Spleen (tissue), 11 donors: ENCODE measurements around the gene VMP1. TPM values are rescaled to one million over a fixed set of nuclear protein-coding genes. Genes with fewer than 3 reads are reported as not detected.

Experiments used
- DNase-seq: peaks from one replicate; pipeline ENCODE4 v3.0.0-alpha.2; 2020
- H3K27ac ChIP-seq, 8 donors: fragments of 200-600 bp; sonication (generic) in 7 of 8; 1 replicate in 4 of 8; 2 replicates in 4 of 8; pipeline versions ENCODE4 v1.5.0 to v1.8.0; 2016 to 2021; ENCODE audit warnings: inconsistent platforms in 4 of 8, mild to moderate bottlenecking in 4 of 8, moderate library complexity in 1 of 8
- H3K27me3 ChIP-seq, 7 donors: fragments of 200-600 bp; sonication (generic) in 6 of 7; replicated peaks in 1 of 7; 1 replicate in 4 of 7; 2 replicates in 3 of 7; pipeline versions ENCODE4 v1.5.0 to v1.8.0; 2016 to 2021; ENCODE audit warnings: inconsistent platforms in 3 of 7, mild to moderate bottlenecking in 1 of 7
- H3K36me3 ChIP-seq, 6 donors: fragments of 200-600 bp; sonication (generic) in 5 of 6; 1 replicate in 4 of 6; 2 replicates in 2 of 6; pipeline versions ENCODE4 v1.5.0 to v1.8.0; 2016 to 2021; ENCODE audit warnings: inconsistent platforms in 2 of 6
- H3K4me1 ChIP-seq, 6 donors: fragments of 200-600 bp; sonication (generic) in 5 of 6; 1 replicate in 3 of 6; 2 replicates in 3 of 6; pipeline versions ENCODE4 v1.5.0 to v1.8.0; 2016 to 2021; ENCODE audit warnings: inconsistent platforms in 3 of 6
- H3K4me3 ChIP-seq, 8 donors: fragments of 200-600 bp; sonication (generic) in 7 of 8; 1 replicate in 4 of 8; 2 replicates in 4 of 8; pipeline versions ENCODE4 v1.5.0 to v1.8.0; 2016 to 2021; ENCODE audit warnings: inconsistent platforms in 4 of 8, mild to moderate bottlenecking in 4 of 8, moderate library complexity in 2 of 8
- H3K9me3 ChIP-seq, 8 donors: fragments of 200-600 bp; sonication (generic) in 7 of 8; 1 replicate in 4 of 8; 2 replicates in 4 of 8; pipeline versions ENCODE4 v1.5.0 to v1.8.0; 2016 to 2021; ENCODE audit warnings: inconsistent platforms in 4 of 8
- POLR2A ChIP-seq, 3 donors: fragments of 450-650 bp; IDR thresholded peaks; one replicate each; pipeline ENCODE4 v1.5.1; 2017; ENCODE audit warnings: antibody characterized with exemption in 3 of 3, mild to moderate bottlenecking in 1 of 3
- POLR2AphosphoS5 ChIP-seq, 3 donors: sonication (generic); formaldehyde crosslinking; IDR thresholded peaks; one replicate each; pipeline ENCODE4 v1.5.1; 2017; ENCODE audit warnings: antibody characterized with exemption in 3 of 3
- WGBS, 5 donors: extraction: QIAGEN DNeasy Blood & Tissue Kit in 3 of 5; methylation state at CpG; one replicate each; pipeline versions ENCODE4 v1.1.5 to v1.1.7; 2013 to 2018; 5-methylcytosine and 5-hydroxymethylcytosine counted together
- intact Hi-C: fragments of 100-400 bp; cut with DNase I; formaldehyde crosslinking; loops from one replicate; pipeline ENCODE4 v1.15.0; 2023; ENCODE audit warnings: low total_unique reads
- polyA plus RNA-seq, 3 donors: library from polyadenylated mRNA; stranded (reverse); fragments of 200-250 nt; gene quantifications; one replicate each; pipeline ENCODE4 v1.2.1, GENCODE V29; 2013
- total RNA-seq, 7 donors: library from RNA; depleted of rRNA in 3 of 7; stranded (reverse); fragments of >200 nt in 3 of 7; fragmentation: NEBNext Ultra II Directional in 4 of 7; extraction: Animal tissue kit (Norgen Biotek cat#: 25700) in 4 of 7; gene quantifications; one replicate each; pipeline versions ENCODE4 v1.1.0 to v1.2.1, GENCODE V29; 2016 to 2021
- TF ChIP-seq, protein P1 (sequence below), 11 experiments: fragments of 200-600 bp in 7 of 11; fragments of 450-650 bp in 4 of 11; sonication (generic) in 4 of 11; IDR thresholded peaks in 8 of 11; conservative IDR thresholded peaks in 3 of 11; 1 replicate in 7 of 11; 2 replicates in 4 of 11; pipeline versions ENCODE4 v1.4.0 to v1.8.0; 2016 to 2021; ENCODE audit warnings: antibody characterized with exemption in 11 of 11, inconsistent platforms in 4 of 11, mild to moderate bottlenecking in 1 of 11
- donor health status: healthy with polysubstance abuse.
- donor health status: DM: no; HTN: no; CAD: no; lungs with moderate emphysema.
- donor health status: DM: no; HTN: no; CAD: no.
- donor health status: Bipolar disorder and iron deficiency.
- donor health status: healthy.
- donor health status: DM: no; HTN: no; CAD: no.
- donor health status: DM: yes; HTN: yes; CAD: no.

The VMP1 gene
- total and polyA plus RNA-seq, 10 donors: 53.2 to 649 (median 304) TPM

DNA sequence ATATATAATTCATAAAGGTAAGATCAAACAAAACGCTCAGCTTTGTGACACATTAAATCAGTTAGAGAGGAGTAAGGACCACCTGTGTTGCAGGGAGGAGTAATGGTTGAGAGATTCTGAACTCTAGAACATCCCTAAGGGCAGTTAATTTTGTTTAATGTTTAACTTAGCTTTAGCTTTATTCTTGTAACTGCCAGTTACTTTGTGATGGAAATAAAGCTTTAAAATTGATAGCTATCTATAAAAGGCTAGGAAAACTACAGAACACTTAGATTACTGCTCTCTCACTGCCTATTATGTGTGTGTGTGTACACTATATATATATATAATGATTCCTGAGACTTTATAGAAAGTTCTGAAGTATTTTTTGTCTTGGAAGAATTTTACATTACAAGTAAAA is 38.0 kb upstream of the VMP1 start:
- Histone ChIP-seq H3K27me3 (no peaks in the 10 kb centered on the region), H3K27ac (peak overlapping the region in 7 of 8 donors; percentile 23 to 68 (median 58)), H3K36me3 (peaks cover 3 to 99% (median 70%) of the 10 kb centered on the region in 6 donors), H3K4me3 (no peak overlapping the region), H3K4me1 (peaks cover 6 to 64% (median 30%) of the 10 kb centered on the region in 6 donors), H3K9me3 (no peaks in the 10 kb centered on the region)
- intact Hi-C loops: no loop called here
- WGBS, 5 donors: 46 to 54% (median 51%) methylated on average over 1 of the region's 1 CpG
- TF ChIP-seq, protein P1, sequence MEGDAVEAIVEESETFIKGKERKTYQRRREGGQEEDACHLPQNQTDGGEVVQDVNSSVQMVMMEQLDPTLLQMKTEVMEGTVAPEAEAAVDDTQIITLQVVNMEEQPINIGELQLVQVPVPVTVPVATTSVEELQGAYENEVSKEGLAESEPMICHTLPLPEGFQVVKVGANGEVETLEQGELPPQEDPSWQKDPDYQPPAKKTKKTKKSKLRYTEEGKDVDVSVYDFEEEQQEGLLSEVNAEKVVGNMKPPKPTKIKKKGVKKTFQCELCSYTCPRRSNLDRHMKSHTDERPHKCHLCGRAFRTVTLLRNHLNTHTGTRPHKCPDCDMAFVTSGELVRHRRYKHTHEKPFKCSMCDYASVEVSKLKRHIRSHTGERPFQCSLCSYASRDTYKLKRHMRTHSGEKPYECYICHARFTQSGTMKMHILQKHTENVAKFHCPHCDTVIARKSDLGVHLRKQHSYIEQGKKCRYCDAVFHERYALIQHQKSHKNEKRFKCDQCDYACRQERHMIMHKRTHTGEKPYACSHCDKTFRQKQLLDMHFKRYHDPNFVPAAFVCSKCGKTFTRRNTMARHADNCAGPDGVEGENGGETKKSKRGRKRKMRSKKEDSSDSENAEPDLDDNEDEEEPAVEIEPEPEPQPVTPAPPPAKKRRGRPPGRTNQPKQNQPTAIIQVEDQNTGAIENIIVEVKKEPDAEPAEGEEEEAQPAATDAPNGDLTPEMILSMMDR (IDR thresholded peaks at IDR 0.05 in 8 of 11, conservative IDR thresholded peaks at IDR 0.05 in 3 of 11): no peak
- TF ChIP-seq POLR2A (IDR thresholded peaks at IDR 0.05) (no peak), POLR2AphosphoS5 (IDR thresholded peaks at IDR 0.05) (no peak)
- no peak for DNase-seq

DNA sequence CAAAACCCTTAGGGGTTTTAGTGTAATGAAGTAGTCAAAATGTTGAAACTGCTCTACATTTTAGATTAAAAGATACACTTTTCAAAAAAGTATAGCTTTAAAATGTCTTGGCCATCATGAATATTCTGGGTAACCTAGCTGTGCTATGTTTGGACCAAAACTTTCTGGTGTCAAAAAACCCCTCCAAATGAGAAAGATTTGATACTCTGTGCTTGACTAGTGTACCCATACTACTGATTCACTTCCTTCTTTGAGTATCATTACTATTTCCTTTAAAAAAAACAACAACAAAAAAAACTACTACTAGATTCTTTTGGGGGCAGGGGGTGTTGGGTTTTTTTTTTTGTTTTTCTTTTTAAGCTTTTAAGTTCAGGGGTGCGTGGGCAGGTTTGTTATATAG is 37.5 kb upstream of the VMP1 start:
- H3K4me1 ChIP-seq: peaks cover 6 to 70% (median 35%) of the 10 kb centered on the region in 6 donors
- WGBS, 5 donors: 85 to 100% (median 97%) methylated on average over 1 of the region's 1 CpG
- intact Hi-C loops: no loop called here
- TF ChIP-seq, protein P1 (IDR thresholded peaks at IDR 0.05 in 8 of 11, conservative IDR thresholded peaks at IDR 0.05 in 3 of 11): no peak
- TF ChIP-seq POLR2A (IDR thresholded peaks at IDR 0.05) (no peak), POLR2AphosphoS5 (IDR thresholded peaks at IDR 0.05) (no peak)
- peaks cover 3 to 99% (median 69%) of the 10 kb centered on the region in 6 donors for H3K36me3 ChIP-seq
- H3K9me3 ChIP-seq: no peaks in the 10 kb centered on the region
- no peaks in the 10 kb centered on the region for H3K27me3 ChIP-seq
- H3K4me3 ChIP-seq: no peak overlapping the region
- DNase-seq: no peak
- H3K27ac ChIP-seq: peak overlapping the region in 5 of 8 donors; percentile 23 to 68 (median 44)

DNA sequence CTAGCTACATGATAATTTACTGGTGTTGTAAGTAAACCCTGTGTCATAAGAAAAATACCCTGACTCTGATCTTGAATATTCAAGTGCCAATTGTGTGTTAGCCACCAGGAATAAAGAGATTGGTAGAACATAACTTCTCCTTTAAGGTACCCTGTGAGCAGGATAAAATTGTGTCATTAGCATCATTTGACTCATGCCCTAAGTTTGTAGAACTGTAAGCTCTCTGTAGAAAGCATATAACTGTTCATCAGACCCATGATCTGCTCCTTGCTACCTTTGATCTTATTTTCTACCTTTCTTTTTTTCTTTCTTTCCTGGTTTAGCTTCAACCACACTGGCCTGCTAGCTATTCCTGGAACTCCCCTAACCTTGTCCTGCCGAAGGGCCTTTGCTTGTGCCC is 36.1 kb upstream of the VMP1 start:
- peaks cover 0 to 99% (median 68%) of the 10 kb centered on the region in 6 donors for H3K36me3 ChIP-seq
- no peak overlapping the region for H3K4me3 ChIP-seq
- H3K27ac ChIP-seq: peak overlapping the region in 3 of 8 donors; percentile 26 to 68 (median 68)
- no peaks in the 10 kb centered on the region for H3K27me3 ChIP-seq
- DNase-seq: no peak
- intact Hi-C loops: no loop called here
- peaks cover 6 to 84% (median 43%) of the 10 kb centered on the region in 6 donors for H3K4me1 ChIP-seq
- WGBS, 5 donors: 79 to 90% (median 89%) methylated on average over 1 of the region's 1 CpG
- TF ChIP-seq, protein P1 (IDR thresholded peaks at IDR 0.05 in 8 of 11, conservative IDR thresholded peaks at IDR 0.05 in 3 of 11): no peak
- no peak for TF ChIP-seq POLR2A (IDR thresholded peaks at IDR 0.05)
- TF ChIP-seq POLR2AphosphoS5 (IDR thresholded peaks at IDR 0.05): no peak
- no peaks in the 10 kb centered on the region for H3K9me3 ChIP-seq

DNA sequence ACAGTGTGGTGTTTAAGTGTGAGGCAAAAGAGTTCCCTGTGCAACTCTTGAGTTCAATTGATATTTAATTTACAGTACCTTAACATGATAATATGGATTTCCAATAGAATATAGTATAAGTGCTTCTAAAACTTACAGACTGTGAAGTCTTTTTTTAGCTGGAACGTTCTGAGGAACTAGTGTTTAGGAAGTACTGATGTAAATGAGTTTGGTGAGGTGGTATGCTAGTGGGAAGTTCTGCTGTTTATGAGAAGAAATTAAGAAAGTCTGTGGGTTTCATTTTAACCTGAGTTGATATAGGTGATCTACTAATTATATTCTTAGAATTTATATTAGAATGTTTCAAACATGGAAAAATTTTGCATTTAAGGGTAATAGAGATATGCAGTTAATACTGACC is 32.2 kb upstream of the VMP1 start:
- WGBS, 5 donors: 21 to 40% (median 33%) methylated on average over 1 of the region's 1 CpG
- TF ChIP-seq, protein P1 (IDR thresholded peaks at IDR 0.05 in 8 of 11, conservative IDR thresholded peaks at IDR 0.05 in 3 of 11): no peak
- no peak for TF ChIP-seq POLR2A (IDR thresholded peaks at IDR 0.05)
- TF ChIP-seq POLR2AphosphoS5 (IDR thresholded peaks at IDR 0.05): no peak
- intact Hi-C loops: no loop called here
- H3K4me1 ChIP-seq: peaks cover 0 to 57% (median 18%) of the 10 kb centered on the region in 6 donors
- H3K36me3 ChIP-seq: peaks cover 3 to 99% (median 83%) of the 10 kb centered on the region in 6 donors
- no peaks in the 10 kb centered on the region for H3K27me3 ChIP-seq
- H3K9me3 ChIP-seq: no peaks in the 10 kb centered on the region
- no peak overlapping the region for H3K4me3 ChIP-seq
- no peak for DNase-seq
- peak overlapping the region in 6 of 8 donors; percentile 22 to 46 (median 36) for H3K27ac ChIP-seq
